GM12878 (cell line): ENCODE data around the gene MAML3. TPM values are rescaled to one million over a fixed set of nuclear protein-coding genes. Genes with fewer than 3 reads are reported as not detected.

Experiments used
- ATAC-seq: fragments of 200-7000 bp; cut with Tn5 transposase; 3 replicates; pipeline ENCODE4 v1.9.1; 2020; ENCODE audit warnings: mild to moderate bottlenecking, moderate library complexity
- BruUV-seq: library from RNA; stranded (reverse); fragments of 400-500 nt; replicated peaks from 2 replicates; lab custom pipeline; 2021; lab: Mats Ljungman, UMichigan
- CTCF ChIA-PET: fragments of 300-600 bp; sonication (Branson Sonifier 250); formaldehyde crosslinking; extraction: SDS; loops from one replicate; lab custom pipeline; 2021; ENCODE audit warnings: inconsistent platforms; lab: Yijun Ruan, JAX
- POLR2A ChIA-PET: fragments of 350-600 bp; formaldehyde crosslinking; extraction: SDS; loops from one replicate; lab custom pipeline; 2021; ENCODE audit warnings: inconsistent platforms; lab: Charles Lee
- RAD21 ChIA-PET: fragments of 300-600 bp; sonication (Branson Sonifier 250); formaldehyde crosslinking; loops from one replicate; lab custom pipeline; 2023; ENCODE audit warnings: antibody characterized with exemption; ENCODE audit not compliant: unreplicated experiment; lab: Charles Lee
- SMC1A ChIA-PET: fragments of 300-600 bp; sonication (Branson Sonifier 250); formaldehyde crosslinking; loops from one replicate; lab custom pipeline; 2023; ENCODE audit not compliant: unreplicated experiment, uncharacterized antibody; lab: Charles Lee
- DNase-seq: peaks from one replicate; pipeline ENCODE4 v3.0.0-alpha.2; 2011; ENCODE audit warnings: low read depth, low spot score
- FAIRE-seq: peaks from 3 replicates; lab custom pipeline; 2011; peaks lifted over from hg19 to GRCh38; lab: Jason Lieb, UNC
- H2AFZ ChIP-seq: 2 replicates; pipeline ENCODE4 v1.6.0; 2011; ENCODE audit warnings: low read depth, low read length, control low read depth; ENCODE audit not compliant: control insufficient read depth
- H3K27ac ChIP-seq: 2 replicates; pipeline ENCODE4 v1.5.1; 2011; ENCODE audit warnings: control low read depth; ENCODE audit not compliant: control insufficient read depth, insufficient read depth
- H3K27me3 ChIP-seq, 2 experiments: replicated peaks in 1 of 2; 2 replicates each; pipeline versions ENCODE4 v1.6.0 to v1.6.1; 2011; ENCODE audit warnings: low read length in 1 of 2; ENCODE audit not compliant: control insufficient read depth in 2 of 2, insufficient read depth in 2 of 2
- H3K36me3 ChIP-seq, 2 experiments: 2 replicates each; pipeline ENCODE4 v1.5.1; 2011; ENCODE audit warnings: low read length in 1 of 2; ENCODE audit not compliant: control insufficient read depth in 2 of 2, insufficient read depth in 2 of 2
- H3K4me1 ChIP-seq: 2 replicates; pipeline ENCODE4 v1.6.1; 2011; ENCODE audit warnings: mild to moderate bottlenecking, low read length, moderate library complexity, mixed read lengths; ENCODE audit not compliant: control insufficient read depth, insufficient read depth
- H3K4me2 ChIP-seq: 2 replicates; pipeline ENCODE4 v1.6.0; 2011; ENCODE audit warnings: control low read depth; ENCODE audit not compliant: control insufficient read depth, insufficient read depth
- H3K4me3 ChIP-seq: fragments of 200-600 bp; sonication (generic); 2 replicates; pipeline ENCODE4 v1.5.1; 2016
- H3K79me2 ChIP-seq: 2 replicates; pipeline ENCODE4 v1.6.0; 2011; ENCODE audit warnings: low read length; ENCODE audit not compliant: control insufficient read depth, insufficient read depth
- H3K9ac ChIP-seq: 2 replicates; pipeline ENCODE4 v1.8.0; 2011; ENCODE audit warnings: low read length, control low read depth, mixed read lengths; ENCODE audit not compliant: control insufficient read depth, insufficient read depth
- H3K9me3 ChIP-seq: replicated peaks from 3 replicates; pipeline ENCODE4 v1.5.1; 2011; ENCODE audit warnings: mild to moderate bottlenecking, low read length; ENCODE audit not compliant: control insufficient read depth, insufficient read depth
- H4K20me1 ChIP-seq: 2 replicates; pipeline ENCODE4 v1.6.0; 2011; ENCODE audit not compliant: control insufficient read depth, insufficient read depth
- REST ChIP-seq: IDR thresholded peaks from 2 replicates; pipeline ENCODE4 v1.6.1; 2012; ENCODE audit warnings: mild to moderate bottlenecking, low read depth, low read length
- WGBS: methylation state at CpG from one replicate; pipeline ENCODE4 v1.1.6; 2016; ENCODE audit warnings: low lambda C conversion rate; ENCODE audit not compliant: insufficient replicate concordance, insufficient coverage; ENCODE audit errors: missing lambda C conversion rate; 5-methylcytosine and 5-hydroxymethylcytosine counted together
- in situ Hi-C: fragments of 300-500 bp; cut with MboI; formaldehyde crosslinking; loops from 9 replicates; pipeline ENCODE4 v1.14.3; 2018; ENCODE audit warnings: mixed read lengths
- intact Hi-C: fragments of 100-400 bp; cut with micrococcal nuclease; formaldehyde crosslinking; loops from one replicate; pipeline ENCODE4 v1.14.2; 2022; ENCODE audit not compliant: unreplicated experiment
- polyA plus RNA-seq, 11 experiments: library from polyadenylated mRNA; depleted of rRNA in 4 of 11; unstranded in 6 of 11; stranded (reverse) in 5 of 11; fragments of >200 nt; fragmentation: Nextera tagmentation in 4 of 11; fragmentation: Illumina TruSeq in 1 of 11; extraction: Ambion mirVana in 4 of 11; extraction: Trizol in 1 of 11; gene quantifications; 1 replicate in 1 of 11; 2 replicates in 10 of 11; pipeline versions ENCODE4 v1.2.1 to v1.2.3, GENCODE V29; 2011 to 2016; ENCODE audit warnings: inconsistent platforms in 2 of 11, missing spikeins in 2 of 11, low read depth in 1 of 11
- total RNA-seq, 4 experiments: library from RNA; depleted of rRNA in 3 of 4; stranded (reverse); fragments of >200 nt in 3 of 4; fragmentation: Illumina TruSeq in 1 of 4; extraction: Trizol in 1 of 4; gene quantifications; 2 replicates each; pipeline versions ENCODE4 v1.2.1 to v1.2.3, GENCODE V29; 2013 to 2021
- TF ChIP-seq, protein P1 (sequence below): IDR thresholded peaks from 2 replicates; pipeline ENCODE4 v1.6.1; 2011; ENCODE audit warnings: borderline replicate concordance, low read depth, mild to moderate bottlenecking, moderate library complexity, low read length; ENCODE audit not compliant: insufficient read depth, poor library complexity, severe bottlenecking

Gene MAML3
- total and polyA plus RNA-seq, 10 of the 15 experiments (the other 5 are each of a cell fraction or from before 2014, with no cell fraction given): under 0.01 to 0.53 (median 0.06) TPM; not detected in 2

- no peak overlapping the region for H3K9ac ChIP-seq
- CTCF ChIA-PET: interaction anchor here (0.8 to 1.3 kb wide), 2 partner anchors 10 to 36 kb away, joined by 3 read pairs; no protein-coding TSS in a partner anchor
- no peaks in the 10 kb centered on the region for H3K9me3 ChIP-seq
- no peak overlapping the region for H2AFZ ChIP-seq
- H3K79me2 ChIP-seq: no peaks in the 10 kb centered on the region
- FAIRE-seq: no peak
- TF ChIP-seq REST: no peak
- TF ChIP-seq, protein P1, sequence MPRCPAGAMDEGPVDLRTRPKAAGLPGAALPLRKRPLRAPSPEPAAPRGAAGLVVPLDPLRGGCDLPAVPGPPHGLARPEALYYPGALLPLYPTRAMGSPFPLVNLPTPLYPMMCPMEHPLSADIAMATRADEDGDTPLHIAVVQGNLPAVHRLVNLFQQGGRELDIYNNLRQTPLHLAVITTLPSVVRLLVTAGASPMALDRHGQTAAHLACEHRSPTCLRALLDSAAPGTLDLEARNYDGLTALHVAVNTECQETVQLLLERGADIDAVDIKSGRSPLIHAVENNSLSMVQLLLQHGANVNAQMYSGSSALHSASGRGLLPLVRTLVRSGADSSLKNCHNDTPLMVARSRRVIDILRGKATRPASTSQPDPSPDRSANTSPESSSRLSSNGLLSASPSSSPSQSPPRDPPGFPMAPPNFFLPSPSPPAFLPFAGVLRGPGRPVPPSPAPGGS: no peak
- H4K20me1 ChIP-seq: no peaks in the 10 kb centered on the region
- intact Hi-C loops: no loop called here
- no peak for DNase-seq
- in situ Hi-C loops: no loop called here
- SMC1A ChIA-PET: interaction anchor here (0.6 kb wide), 1 partner anchor 12 kb away, joined by 3 read pairs; no protein-coding TSS in a partner anchor
- ATAC-seq: no peak
- RAD21 ChIA-PET: no interaction called here
- 28% methylated on average over 6 of the region's 6 CpGs for WGBS
- no peaks in the 10 kb centered on the region for H3K36me3 ChIP-seq
- no peak overlapping the region for H3K4me2 ChIP-seq
- POLR2A ChIA-PET: no interaction called here
- no TSS peak for BruUV-seq
- peaks cover 0 to 1% of the 10 kb centered on the region in 2 experiments; a peak in 3 of 4 replicates for H3K27me3 ChIP-seq
- no peak overlapping the region for H3K27ac ChIP-seq
- H3K4me3 ChIP-seq: no peak overlapping the region
- no peaks in the 10 kb centered on the region for H3K4me1 ChIP-seq
Measured at GRCh38 chr4:140195806-140196205, 41.8 kb upstream of the MAML3 start.
